ENCODE measurements around the gene C4orf51.

C4orf51 gene

DNA sequence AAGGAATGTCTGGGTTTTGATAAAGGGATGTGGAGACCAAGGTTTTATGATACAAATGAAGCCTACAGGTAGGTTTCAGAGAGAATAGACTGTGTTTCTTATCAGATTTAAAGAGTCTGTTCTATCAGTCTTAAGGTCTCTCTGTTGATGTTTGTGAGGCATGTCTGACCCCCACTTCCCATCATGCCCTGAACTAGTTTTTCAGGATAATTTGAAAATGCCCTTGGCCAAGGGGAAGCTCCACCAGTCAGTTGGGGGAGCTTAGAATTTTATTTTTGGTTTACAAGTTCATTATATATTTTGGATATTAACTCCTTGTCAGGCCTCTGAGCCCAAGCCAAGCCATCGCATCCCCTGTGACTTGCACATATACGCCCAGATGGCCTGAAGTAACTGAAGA, 18.6 kb downstream of the C4orf51 start:
- TF ChIP-seq, protein P1, sequence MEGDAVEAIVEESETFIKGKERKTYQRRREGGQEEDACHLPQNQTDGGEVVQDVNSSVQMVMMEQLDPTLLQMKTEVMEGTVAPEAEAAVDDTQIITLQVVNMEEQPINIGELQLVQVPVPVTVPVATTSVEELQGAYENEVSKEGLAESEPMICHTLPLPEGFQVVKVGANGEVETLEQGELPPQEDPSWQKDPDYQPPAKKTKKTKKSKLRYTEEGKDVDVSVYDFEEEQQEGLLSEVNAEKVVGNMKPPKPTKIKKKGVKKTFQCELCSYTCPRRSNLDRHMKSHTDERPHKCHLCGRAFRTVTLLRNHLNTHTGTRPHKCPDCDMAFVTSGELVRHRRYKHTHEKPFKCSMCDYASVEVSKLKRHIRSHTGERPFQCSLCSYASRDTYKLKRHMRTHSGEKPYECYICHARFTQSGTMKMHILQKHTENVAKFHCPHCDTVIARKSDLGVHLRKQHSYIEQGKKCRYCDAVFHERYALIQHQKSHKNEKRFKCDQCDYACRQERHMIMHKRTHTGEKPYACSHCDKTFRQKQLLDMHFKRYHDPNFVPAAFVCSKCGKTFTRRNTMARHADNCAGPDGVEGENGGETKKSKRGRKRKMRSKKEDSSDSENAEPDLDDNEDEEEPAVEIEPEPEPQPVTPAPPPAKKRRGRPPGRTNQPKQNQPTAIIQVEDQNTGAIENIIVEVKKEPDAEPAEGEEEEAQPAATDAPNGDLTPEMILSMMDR (IDR thresholded peaks at IDR 0.05; ENCODE audit: extremely low read depth, insufficient read depth, missing control alignments), result no peak
- DNase-seq (ENCODE audit: low spot score), result no peak
- in situ Hi-C loops (cut with MboI; ENCODE audit: low pct_unique_long_range_greater_than_20kb, low sequenced_read_pairs, unreplicated experiment), result no loop called here

DNA sequence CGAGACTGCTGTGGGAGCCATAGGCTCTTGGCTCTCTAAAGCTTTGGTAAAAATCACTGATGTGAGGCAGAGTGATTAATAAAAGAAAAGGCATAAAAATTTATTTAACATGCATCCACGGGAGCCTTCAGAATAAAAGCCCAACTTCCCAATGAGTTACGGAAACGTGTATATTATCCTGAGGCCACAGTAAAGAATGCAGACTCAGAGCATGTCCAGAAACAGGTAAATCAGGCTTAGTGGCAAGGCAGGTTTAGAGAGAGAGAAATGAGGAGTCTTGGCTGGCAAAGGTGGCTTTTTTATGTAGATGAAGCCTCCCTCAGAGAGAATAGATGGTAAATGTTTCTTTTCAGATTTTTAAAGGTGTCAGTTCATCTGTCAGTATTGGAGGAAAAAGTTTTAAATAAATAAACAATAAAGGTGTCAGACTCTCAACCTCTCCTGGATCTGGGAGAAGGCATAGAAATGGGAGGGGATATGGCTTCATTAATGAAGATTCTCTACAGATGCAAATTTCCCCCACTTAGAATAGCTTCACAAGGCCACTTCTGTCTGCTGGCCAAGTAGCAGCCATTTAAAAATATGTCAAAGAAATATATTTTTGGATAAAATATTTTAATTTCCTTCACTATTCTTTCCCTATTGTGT, 24.0 kb downstream of the C4orf51 start:
- in situ Hi-C loops (cut with MboI; ENCODE audit: low pct_unique_long_range_greater_than_20kb, low sequenced_read_pairs, unreplicated experiment), result no loop called here
- TF ChIP-seq, protein P1 (IDR thresholded peaks at IDR 0.05; ENCODE audit: extremely low read depth, insufficient read depth, missing control alignments), result no peak
- no peak for DNase-seq (ENCODE audit: low spot score)

DNA sequence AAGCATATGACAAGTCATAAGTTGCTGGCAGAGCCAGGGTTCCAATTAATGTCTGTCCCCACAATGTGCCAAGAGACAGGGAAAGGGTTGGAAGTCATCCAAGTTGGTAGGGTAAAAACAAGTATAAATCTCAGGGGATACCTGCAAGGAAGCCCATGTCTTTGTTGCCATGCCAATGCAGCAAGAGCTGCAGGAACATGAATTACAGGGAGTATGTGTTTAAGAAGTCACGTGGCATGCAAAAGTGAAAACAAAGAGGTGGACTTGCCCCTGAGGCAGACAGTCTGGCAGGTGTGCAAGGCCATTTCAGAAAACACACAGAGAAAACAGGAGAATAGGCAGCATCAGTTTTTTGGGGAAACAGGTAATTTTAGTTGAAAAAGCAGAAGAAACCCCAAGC, 29.4 kb downstream of the C4orf51 start:
- TF ChIP-seq, protein P1 (IDR thresholded peaks at IDR 0.05; ENCODE audit: extremely low read depth, insufficient read depth, missing control alignments), result no peak
- in situ Hi-C loops (cut with MboI; ENCODE audit: low pct_unique_long_range_greater_than_20kb, low sequenced_read_pairs, unreplicated experiment), result no loop called here
- DNase-seq (ENCODE audit: low spot score), result no peak

DNA sequence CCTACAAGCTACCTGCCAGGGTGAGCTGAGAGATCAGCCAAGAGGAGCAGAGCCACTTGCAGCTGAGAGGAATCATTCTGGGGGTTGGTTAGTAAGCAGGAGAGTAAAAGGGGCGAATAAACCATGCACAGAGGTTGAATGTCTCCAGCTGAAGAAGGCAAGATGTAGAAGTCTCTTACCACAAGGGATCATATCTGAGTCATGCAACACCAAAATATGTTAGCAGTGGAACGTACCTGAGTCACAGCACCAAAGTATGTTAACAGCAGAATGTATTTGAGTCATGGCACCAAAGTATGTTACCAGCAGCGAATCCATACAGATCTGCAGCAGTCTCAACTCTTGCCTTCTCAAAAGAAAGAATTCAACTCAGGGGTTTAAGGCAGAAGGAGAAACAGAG, 29.9 kb downstream of the C4orf51 start:
- peak; percentile 30 for DNase-seq (ENCODE audit: low spot score)
- in situ Hi-C loops (cut with MboI; ENCODE audit: low pct_unique_long_range_greater_than_20kb, low sequenced_read_pairs, unreplicated experiment), result no loop called here
- TF ChIP-seq, protein P1 (IDR thresholded peaks at IDR 0.05; ENCODE audit: extremely low read depth, insufficient read depth, missing control alignments), result no peak

DNA sequence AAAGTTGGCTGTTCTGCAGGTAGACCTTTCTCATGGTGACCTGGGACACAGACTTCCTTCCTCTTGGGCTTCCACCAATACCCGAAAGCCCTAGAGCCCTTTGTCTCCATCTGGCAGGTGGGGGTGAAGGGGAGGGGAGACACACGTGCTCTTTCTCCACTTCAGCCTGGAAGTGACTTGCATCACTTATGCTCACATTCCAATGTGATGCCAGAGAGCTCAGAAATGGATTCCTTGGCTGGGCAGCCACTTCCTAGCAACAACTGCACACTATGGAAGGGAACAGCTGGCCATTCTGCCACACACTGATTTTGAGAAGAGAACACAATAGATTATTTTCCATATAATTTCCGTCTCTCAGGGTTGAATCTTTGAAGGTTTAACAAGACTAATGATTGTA, 36.3 kb downstream of the C4orf51 start:
- TF ChIP-seq, protein P1 (IDR thresholded peaks at IDR 0.05; ENCODE audit: extremely low read depth, insufficient read depth, missing control alignments), result no peak
- in situ Hi-C loops (cut with MboI; ENCODE audit: low pct_unique_long_range_greater_than_20kb, low sequenced_read_pairs, unreplicated experiment), result no loop called here
- no peak for DNase-seq (ENCODE audit: low spot score)

DNA sequence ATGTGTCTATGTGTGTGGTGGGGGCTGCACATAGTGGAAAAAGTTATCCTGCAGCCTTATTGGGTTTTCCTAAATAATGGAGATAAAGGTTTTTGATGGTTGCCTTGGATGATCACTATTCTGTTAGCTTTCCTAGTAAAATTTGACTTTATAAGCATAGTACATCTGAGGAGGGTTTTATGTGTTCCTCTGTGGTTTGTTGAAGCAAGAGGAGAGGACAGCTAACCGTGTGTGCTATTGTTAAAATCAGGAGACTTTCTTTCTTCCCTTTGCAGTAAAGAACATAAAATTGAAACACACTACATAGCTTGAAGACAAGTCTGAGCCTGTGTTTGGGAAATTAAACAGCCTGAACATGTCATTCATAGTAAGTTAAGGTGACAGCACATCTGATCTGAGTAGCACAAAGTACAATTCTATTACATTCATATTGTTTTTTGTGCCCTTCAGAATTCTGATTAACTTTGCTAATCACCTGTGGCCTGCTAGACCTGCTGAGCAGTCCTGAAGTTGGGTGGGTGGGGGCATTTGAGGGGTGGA, 36.8 kb downstream of the C4orf51 start:
- in situ Hi-C loops (cut with MboI; ENCODE audit: low pct_unique_long_range_greater_than_20kb, low sequenced_read_pairs, unreplicated experiment), result no loop called here
- TF ChIP-seq, protein P1 (IDR thresholded peaks at IDR 0.05; ENCODE audit: extremely low read depth, insufficient read depth, missing control alignments), result no peak
- no peak for DNase-seq (ENCODE audit: low spot score)
